ENCODE results near the gene ZFHX3. TPM values are rescaled to one million over a fixed set of nuclear protein-coding genes. Genes with fewer than 3 reads are reported as not detected.
"Not testable (repeated sequence)": the region's sequence is repeated elsewhere in the genome, so short reads cannot be mapped to it uniquely, and the experiment has no call there.

The ZFHX3 gene
- total and polyA plus RNA-seq, 11 donors, result 3.8 to 21.6 (median 13.6) TPM

DNA sequence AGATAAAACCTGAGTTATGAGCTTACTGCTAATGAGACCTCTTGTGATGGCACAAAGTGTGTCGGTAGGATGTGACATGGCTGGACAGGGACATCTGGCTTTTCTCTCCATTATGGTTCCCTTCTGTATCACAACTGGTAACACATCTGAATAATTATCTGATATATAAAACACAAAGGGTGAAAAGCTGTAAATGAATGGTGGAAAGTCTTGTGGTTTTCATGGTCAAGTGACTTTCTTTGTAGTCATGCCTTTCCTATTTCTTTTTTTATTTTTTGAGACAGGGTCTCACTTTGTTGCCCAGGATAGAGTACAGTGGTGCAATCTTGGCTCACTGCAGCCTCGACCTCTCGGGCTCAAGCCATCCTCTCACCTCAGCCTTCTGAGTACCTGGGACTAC lies 35.3 kb upstream of the ZFHX3 start:
- peaks cover 0 to 5% (median 0%) of the 10 kb centered on the region in 12 donors for H3K9me3 ChIP-seq
- H3K4me1 ChIP-seq, result peaks cover 0 to 18% (median 0%) of the 10 kb centered on the region in 12 donors
- intact Hi-C loops (cut with DNase I), result no loop called here
- H3K36me3 ChIP-seq, result no peaks in the 10 kb centered on the region
- WGBS, 4 donors, result 89 to 93% (median 90%) methylated on average over 3 of the region's 3 CpGs
- no peaks in the 10 kb centered on the region for H3K27me3 ChIP-seq
- H3K4me3 ChIP-seq, result no peak overlapping the region
- DNase-seq (no peak), ATAC-seq (no peak)
- TF ChIP-seq, protein P1, sequence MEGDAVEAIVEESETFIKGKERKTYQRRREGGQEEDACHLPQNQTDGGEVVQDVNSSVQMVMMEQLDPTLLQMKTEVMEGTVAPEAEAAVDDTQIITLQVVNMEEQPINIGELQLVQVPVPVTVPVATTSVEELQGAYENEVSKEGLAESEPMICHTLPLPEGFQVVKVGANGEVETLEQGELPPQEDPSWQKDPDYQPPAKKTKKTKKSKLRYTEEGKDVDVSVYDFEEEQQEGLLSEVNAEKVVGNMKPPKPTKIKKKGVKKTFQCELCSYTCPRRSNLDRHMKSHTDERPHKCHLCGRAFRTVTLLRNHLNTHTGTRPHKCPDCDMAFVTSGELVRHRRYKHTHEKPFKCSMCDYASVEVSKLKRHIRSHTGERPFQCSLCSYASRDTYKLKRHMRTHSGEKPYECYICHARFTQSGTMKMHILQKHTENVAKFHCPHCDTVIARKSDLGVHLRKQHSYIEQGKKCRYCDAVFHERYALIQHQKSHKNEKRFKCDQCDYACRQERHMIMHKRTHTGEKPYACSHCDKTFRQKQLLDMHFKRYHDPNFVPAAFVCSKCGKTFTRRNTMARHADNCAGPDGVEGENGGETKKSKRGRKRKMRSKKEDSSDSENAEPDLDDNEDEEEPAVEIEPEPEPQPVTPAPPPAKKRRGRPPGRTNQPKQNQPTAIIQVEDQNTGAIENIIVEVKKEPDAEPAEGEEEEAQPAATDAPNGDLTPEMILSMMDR (IDR thresholded peaks at IDR 0.05), result no peak
- TF ChIP-seq POLR2A (IDR thresholded peaks at IDR 0.05), result no peak
- H3K27ac ChIP-seq, result peak overlapping the region in 1 of 12 donors; percentile 32

DNA sequence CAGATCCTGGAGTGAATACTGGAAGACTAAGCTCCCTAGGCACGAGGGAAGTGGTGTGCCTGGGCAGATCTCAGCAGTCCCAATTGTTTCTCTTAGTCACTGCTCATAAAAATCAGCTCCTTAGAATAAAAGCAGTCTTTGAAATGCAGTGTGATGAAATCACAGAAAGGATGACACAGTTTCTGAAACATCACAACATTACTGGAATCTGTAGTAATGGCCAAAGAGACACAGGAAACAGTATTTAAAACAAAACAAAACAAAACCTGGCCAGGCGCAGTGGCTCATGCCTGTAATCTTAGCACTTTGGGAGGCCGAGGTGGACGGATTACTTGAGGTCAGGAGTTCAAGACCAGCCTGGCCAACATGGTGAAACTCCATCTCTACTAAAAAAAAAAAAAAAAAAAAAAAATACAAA lies 34.7 kb upstream of the ZFHX3 start:
- intact Hi-C loops (cut with DNase I); H3K9me3 ChIP-seq: not testable (repeated sequence)
- peak in 2 of 4 donors; percentile 53 to 81 for ATAC-seq

DNA sequence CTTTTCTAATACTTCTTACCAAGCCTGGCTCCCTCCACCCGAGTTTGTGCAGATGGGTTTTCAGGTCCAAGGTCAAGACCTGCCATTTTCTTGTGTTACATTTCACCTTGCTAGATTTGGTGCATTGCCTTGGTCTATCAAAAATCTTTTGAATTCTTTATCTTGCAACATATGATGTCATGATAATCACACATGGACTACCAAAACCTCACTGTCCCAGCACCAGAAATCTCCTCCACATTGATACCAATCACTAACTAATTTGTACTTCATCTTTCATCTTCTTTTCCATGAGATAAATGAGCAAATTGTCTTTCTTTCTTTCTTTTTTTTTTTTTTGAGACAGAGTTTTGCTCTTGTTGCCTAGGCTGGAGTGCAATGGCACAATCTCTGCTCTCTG lies 33.0 kb upstream of the ZFHX3 start:
- no peak overlapping the region for H3K27ac ChIP-seq
- 84 to 95% (median 90%) methylated on average over 1 of the region's 1 CpG for WGBS, 4 donors
- no peaks in the 10 kb centered on the region for H3K36me3 ChIP-seq
- no peak for ATAC-seq
- H3K4me3 ChIP-seq, result no peak overlapping the region
- TF ChIP-seq, protein P1 (IDR thresholded peaks at IDR 0.05), result no peak
- TF ChIP-seq POLR2A (IDR thresholded peaks at IDR 0.05), result no peak
- H3K4me1 ChIP-seq, result peaks cover 0 to 11% (median 0%) of the 10 kb centered on the region in 12 donors
- H3K9me3 ChIP-seq, result peaks cover 0 to 5% (median 0%) of the 10 kb centered on the region in 12 donors
- H3K27me3 ChIP-seq, result no peaks in the 10 kb centered on the region
- intact Hi-C loops (cut with DNase I), result no loop called here
- DNase-seq, result no peak

More for the DNA sequence above, 34.7 kb upstream of the ZFHX3 start:
- Histone ChIP-seq H3K4me1 (peaks cover 0 to 18% (median 0%) of the 10 kb centered on the region in 12 donors), H3K27ac (peak overlapping the region in 2 of 12 donors; percentile 32 to 47)
- not testable (repeated sequence) for H3K36me3 ChIP-seq, H3K4me3 ChIP-seq, H3K27me3 ChIP-seq
- peak in 1 of 5 donors; percentile 30 for DNase-seq
- 74 to 80% (median 75%) methylated on average over 4 of the region's 4 CpGs for WGBS, 4 donors

DNA sequence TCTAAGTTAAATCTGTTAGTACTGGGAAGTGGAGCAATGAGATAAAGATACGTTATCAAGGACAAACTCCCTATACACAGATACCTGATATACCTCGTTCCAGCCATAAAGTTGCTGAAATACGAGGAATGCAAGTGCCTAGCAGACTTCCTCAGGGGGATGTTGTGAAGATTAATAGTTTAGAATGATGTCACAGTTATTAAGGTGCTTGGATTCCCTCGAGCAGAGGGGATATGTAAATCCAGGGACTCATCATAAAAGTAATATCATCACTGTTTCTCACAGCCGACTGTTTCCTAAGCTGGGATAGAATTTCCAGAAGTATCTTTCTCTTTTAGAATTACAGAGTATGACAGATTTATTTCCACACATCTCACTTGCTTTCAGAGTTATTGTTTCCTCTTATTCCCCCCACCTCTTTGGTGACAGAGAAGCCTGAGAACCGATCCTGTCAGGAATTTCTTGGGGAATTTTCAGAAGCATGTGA lies 28.4 kb upstream of the ZFHX3 start:
- no peak for TF ChIP-seq POLR2A (IDR thresholded peaks at IDR 0.05)
- TF ChIP-seq, protein P1 (IDR thresholded peaks at IDR 0.05), result no peak
- ATAC-seq, result no peak
- intact Hi-C loops (cut with DNase I), result loop anchor here in 1 of 10 donors (10.0 kb wide), 1 partner anchor 98 kb away; no protein-coding TSS in a partner anchor
- Histone ChIP-seq H3K27me3 (no peaks in the 10 kb centered on the region), H3K4me3 (no peak overlapping the region), H3K36me3 (no peaks in the 10 kb centered on the region), H3K27ac (no peak overlapping the region), H3K9me3 (no peaks in the 10 kb centered on the region), H3K4me1 (peaks cover 0 to 5% (median 4%) of the 10 kb centered on the region in 12 donors)
- no peak for DNase-seq
- WGBS, 4 donors, result 52 to 58% (median 55%) methylated on average over 6 of the region's 6 CpGs

DNA sequence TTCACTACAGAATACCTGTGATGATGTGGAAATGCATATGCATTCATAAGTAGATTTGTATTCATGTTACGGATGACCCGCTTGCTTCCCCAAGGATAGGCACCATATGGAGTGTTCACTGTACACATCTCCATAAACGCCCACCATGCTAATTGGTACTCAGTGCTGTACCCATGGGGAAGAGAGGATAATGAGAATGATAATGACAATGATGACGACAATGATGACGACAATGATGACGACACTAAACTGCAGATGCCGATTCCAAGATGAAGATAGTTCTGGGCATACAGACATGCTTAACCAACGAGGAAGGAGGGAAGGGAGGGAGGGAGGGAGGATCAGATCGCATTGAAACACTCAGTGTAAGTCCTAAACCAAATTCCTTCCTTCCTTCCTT lies 26.5 kb upstream of the ZFHX3 start:
- no peak for ATAC-seq
- intact Hi-C loops (cut with DNase I), result loop anchor here in 3 of 10 donors (5.0 to 10.0 kb wide), 3 partner anchors 98 to 103 kb away; no protein-coding TSS in a partner anchor
- no peak for DNase-seq
- Histone ChIP-seq H3K4me3 (no peak overlapping the region), H3K4me1 (peaks cover 0 to 22% (median 20%) of the 10 kb centered on the region in 12 donors), H3K27ac (no peak overlapping the region), H3K36me3 (no peaks in the 10 kb centered on the region), H3K9me3 (no peaks in the 10 kb centered on the region), H3K27me3 (no peaks in the 10 kb centered on the region)
- no peak for TF ChIP-seq POLR2A (IDR thresholded peaks at IDR 0.05)
- 84 to 91% (median 89%) methylated on average over 9 of the region's 9 CpGs for WGBS, 4 donors

DNA sequence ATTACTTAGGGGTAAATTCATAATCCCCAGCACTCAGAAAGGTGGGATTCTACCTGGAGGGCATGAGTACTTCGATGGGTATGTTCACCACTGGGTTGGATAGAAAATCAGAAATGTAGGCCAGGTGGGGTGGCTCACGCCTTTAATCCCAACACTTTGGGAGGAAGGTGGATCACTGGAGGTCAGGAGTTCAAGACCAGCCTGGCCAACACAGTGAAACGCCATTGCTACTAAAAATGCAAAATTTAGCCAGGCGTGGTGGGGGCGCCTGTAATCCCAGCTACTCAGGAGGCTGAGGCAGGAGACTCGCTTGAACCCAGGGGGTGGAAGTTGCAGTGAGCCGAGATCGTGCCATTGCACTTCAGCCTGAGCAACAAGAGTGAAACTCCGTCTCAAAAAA lies 24.1 kb upstream of the ZFHX3 start:
- intact Hi-C loops (cut with DNase I), result loop anchor here in 3 of 10 donors (5.0 to 10.0 kb wide), 3 partner anchors 100 to 105 kb away; no protein-coding TSS in a partner anchor
- peaks cover 3 to 46% (median 37%) of the 10 kb centered on the region in 12 donors for H3K4me1 ChIP-seq
- ATAC-seq, result not testable (repeated sequence)

More for the DNA sequence above, 24.1 kb upstream of the ZFHX3 start:
- not testable (repeated sequence) for H3K27me3 ChIP-seq, H3K9me3 ChIP-seq, H3K36me3 ChIP-seq, DNase-seq, H3K4me3 ChIP-seq
- WGBS, 4 donors, result 91 to 99% (median 97%) methylated on average over 9 of the region's 9 CpGs
- peak overlapping the region in 2 of 12 donors; percentile 90 to 96 for H3K27ac ChIP-seq

Measured in heart left ventricle (tissue), 16 donors.